Measurements from ENCODE around the gene PLCD1.
A peak's percentile ranks its signal among the peaks of the same experiment; 100 is the strongest.

GRCh38 chr3:37963635-37964034, 65.8 kb downstream of the PLCD1 start:
- TF ChIP-seq CTCF (IDR thresholded peaks at IDR 0.05) (0 out of 2 replicates have a peak, but pooled peaks have one; percentile 18), ZFX (IDR thresholded peaks at IDR 0.05; ENCODE audit: borderline replicate concordance) (no peak)
